Esophagus muscularis mucosa (tissue), 4 donors: Measurements from ENCODE around the gene ST13. TPM values are rescaled to one million over a fixed set of nuclear protein-coding genes. Genes with fewer than 3 reads are reported as not detected.

Experiments
- DNase-seq: peaks from one replicate; pipeline ENCODE4 v3.0.0-alpha.2; 2017; ENCODE audit errors: extremely low spot score
- H3K27ac ChIP-seq, 4 donors: fragments of 200-600 bp; sonication (generic); replicated peaks in 1 of 4; 1 replicate in 3 of 4; 2 replicates in 1 of 4; pipeline ENCODE4 v1.5.1; 2016 to 2019; ENCODE audit warnings: mild to moderate bottlenecking in 1 of 4
- H3K27me3 ChIP-seq, 4 donors: fragments of 200-600 bp; sonication (generic); one replicate each; pipeline versions ENCODE4 v1.5.1 to v1.6.0; 2016 to 2019
- H3K36me3 ChIP-seq, 4 donors: fragments of 200-600 bp; sonication (generic); one replicate each; pipeline ENCODE4 v1.5.1; 2016 to 2019
- H3K4me1 ChIP-seq, 4 donors: fragments of 200-600 bp; sonication (generic); one replicate each; pipeline ENCODE4 v1.5.1; 2016 to 2019
- H3K4me3 ChIP-seq, 4 donors: fragments of 200-600 bp; sonication (generic); 1 replicate in 2 of 4; 2 replicates in 2 of 4; pipeline ENCODE4 v1.5.1; 2016 to 2019; ENCODE audit warnings: mild to moderate bottlenecking in 4 of 4, moderate library complexity in 1 of 4
- H3K9me3 ChIP-seq, 4 donors: fragments of 200-600 bp; sonication (generic); 1 replicate in 3 of 4; 2 replicates in 1 of 4; pipeline ENCODE4 v1.5.1; 2016 to 2019
- CTCF ChIP-seq, 3 experiments: fragments of 200-600 bp in 2 of 3; fragments of 450-650 bp in 1 of 3; sonication (generic) in 2 of 3; IDR thresholded peaks; one replicate each; pipeline ENCODE4 v1.5.1; 2017 to 2019; ENCODE audit warnings: antibody characterized with exemption in 3 of 3, mild to moderate bottlenecking in 2 of 3, moderate library complexity in 1 of 3
- EP300 ChIP-seq: sonication (generic); formaldehyde crosslinking; IDR thresholded peaks from one replicate; pipeline ENCODE4 v1.6.1; 2017; ENCODE audit warnings: antibody characterized with exemption
- POLR2A ChIP-seq: fragments of 450-650 bp; IDR thresholded peaks from one replicate; pipeline ENCODE4 v1.6.1; 2017; ENCODE audit warnings: antibody characterized with exemption, moderate library complexity, mild to moderate bottlenecking, low read depth
- POLR2AphosphoS5 ChIP-seq, 2 donors: sonication (generic); formaldehyde crosslinking; IDR thresholded peaks; one replicate each; pipeline ENCODE4 v1.6.1; 2017; ENCODE audit warnings: antibody characterized with exemption in 2 of 2
- WGBS: methylation state at CpG from one replicate; pipeline ENCODE4 v1.1.5; 2018; 5-methylcytosine and 5-hydroxymethylcytosine counted together
- intact Hi-C: fragments of 100-400 bp; cut with DNase I; formaldehyde crosslinking; loops from one replicate; pipeline ENCODE4 v1.15.1; 2023
- total RNA-seq, 4 donors: library from RNA; depleted of rRNA; stranded (reverse); fragments of >200 nt; gene quantifications; one replicate each; pipeline versions ENCODE4 v1.1.0 to v1.2.1, GENCODE V29; 2016

Gene ST13
- total RNA-seq, 4 donors from 2014 or later, result 169 to 193 (median 189) TPM

GRCh38 chr22:40805239-40805638 lies 51.2 kb downstream of the ST13 start:
- Histone ChIP-seq H3K36me3 (peaks cover 0 to 8% (median 2%) of the 10 kb centered on the region in 4 donors), H3K27ac (no peak overlapping the region), H3K27me3 (no peaks in the 10 kb centered on the region), H3K4me3 (no peak overlapping the region), H3K4me1 (peaks cover 0 to 11% (median 5%) of the 10 kb centered on the region in 4 donors), H3K9me3 (no peaks in the 10 kb centered on the region)
- 93% methylated on average over 4 of the region's 4 CpGs for WGBS
- intact Hi-C loops, result no loop called here
- TF ChIP-seq POLR2A (no peak), POLR2AphosphoS5 (IDR thresholded peaks at IDR 0.05) (no peak), EP300 (no peak), CTCF (IDR thresholded peaks at IDR 0.05) (no peak)
- DNase-seq, result no peak

- H3K4me3 ChIP-seq, result no peak overlapping the region
- TF ChIP-seq CTCF (IDR thresholded peaks at IDR 0.05) (no peak), POLR2AphosphoS5 (IDR thresholded peaks at IDR 0.05) (no peak), EP300 (no peak), POLR2A (no peak)
- no peaks in the 10 kb centered on the region for H3K9me3 ChIP-seq
- WGBS, result 90% methylated on average over 1 of the region's 1 CpG
- H3K27me3 ChIP-seq, result no peaks in the 10 kb centered on the region
- H3K27ac ChIP-seq, result no peak overlapping the region
- H3K4me1 ChIP-seq, result peaks cover 0 to 9% (median under 1%) of the 10 kb centered on the region in 4 donors
- no peak for DNase-seq
- intact Hi-C loops, result no loop called here
- peaks cover 0 to 10% (median 4%) of the 10 kb centered on the region in 4 donors for H3K36me3 ChIP-seq
Measured at GRCh38 chr22:40803321-40803720, 53.1 kb downstream of the ST13 start.

GRCh38 chr22:40799008-40799407 lies 57.4 kb downstream of the ST13 start:
- Histone ChIP-seq H3K27ac (no peak overlapping the region), H3K27me3 (no peaks in the 10 kb centered on the region), H3K36me3 (peaks cover 0 to 26% (median 8%) of the 10 kb centered on the region in 4 donors), H3K9me3 (no peaks in the 10 kb centered on the region), H3K4me1 (peaks cover 0 to 5% (median 0%) of the 10 kb centered on the region in 4 donors), H3K4me3 (no peak overlapping the region)
- WGBS, result 96% methylated on average over 3 of the region's 3 CpGs
- TF ChIP-seq CTCF (IDR thresholded peaks at IDR 0.05) (no peak), POLR2AphosphoS5 (IDR thresholded peaks at IDR 0.05) (no peak), EP300 (no peak), POLR2A (no peak)
- no peak for DNase-seq
- intact Hi-C loops, result no loop called here

GRCh38 chr22:40797427-40797826 lies 59.0 kb downstream of the ST13 start:
- no peak for DNase-seq
- H3K4me1 ChIP-seq, result peaks cover 0 to 5% (median 0%) of the 10 kb centered on the region in 4 donors
- intact Hi-C loops, result no loop called here
- no peak overlapping the region for H3K27ac ChIP-seq
- H3K36me3 ChIP-seq, result peaks cover 0 to 37% (median 11%) of the 10 kb centered on the region in 4 donors
- H3K27me3 ChIP-seq, result no peaks in the 10 kb centered on the region
- no peak for TF ChIP-seq CTCF (IDR thresholded peaks at IDR 0.05)
- TF ChIP-seq POLR2A, result no peak
- 100% methylated on average over 1 of the region's 1 CpG for WGBS
- H3K4me3 ChIP-seq, result no peak overlapping the region
- no peaks in the 10 kb centered on the region for H3K9me3 ChIP-seq

- intact Hi-C loops, result no loop called here
- DNase-seq, result no peak
- H3K9me3 ChIP-seq, result no peaks in the 10 kb centered on the region
- no peak overlapping the region for H3K4me3 ChIP-seq
- H3K36me3 ChIP-seq, result peaks cover 0 to 61% (median 15%) of the 10 kb centered on the region in 4 donors
- no peaks in the 10 kb centered on the region for H3K27me3 ChIP-seq
- 92% methylated on average over 2 of the region's 2 CpGs for WGBS
- no peaks in the 10 kb centered on the region for H3K4me1 ChIP-seq
- no peak overlapping the region for H3K27ac ChIP-seq
- TF ChIP-seq POLR2AphosphoS5 (IDR thresholded peaks at IDR 0.05) (no peak), CTCF (IDR thresholded peaks at IDR 0.05) (no peak), POLR2A (no peak), EP300 (no peak)
Measured at GRCh38 chr22:40792451-40792850, 64.0 kb downstream of the ST13 start.
